NOMO-1 treated with dmso at 0.1 percent for 144 hours (cell line): Measurements from ENCODE around the gene RPS15.
"Not testable (repeated sequence)": the region's sequence is repeated elsewhere in the genome, so short reads cannot be mapped to it uniquely, and the experiment has no call there.

ENCODE experiments used
- DNase-seq: peaks from one replicate; lab custom pipeline; 2025; ENCODE audit not compliant: unreplicated experiment; lab: John Stamatoyannopoulos, UW

Gene RPS15

GRCh38 chr19:1418951-1419738, 19.1 kb upstream of the RPS15 start:
- DNase-seq: no peak

DNA sequence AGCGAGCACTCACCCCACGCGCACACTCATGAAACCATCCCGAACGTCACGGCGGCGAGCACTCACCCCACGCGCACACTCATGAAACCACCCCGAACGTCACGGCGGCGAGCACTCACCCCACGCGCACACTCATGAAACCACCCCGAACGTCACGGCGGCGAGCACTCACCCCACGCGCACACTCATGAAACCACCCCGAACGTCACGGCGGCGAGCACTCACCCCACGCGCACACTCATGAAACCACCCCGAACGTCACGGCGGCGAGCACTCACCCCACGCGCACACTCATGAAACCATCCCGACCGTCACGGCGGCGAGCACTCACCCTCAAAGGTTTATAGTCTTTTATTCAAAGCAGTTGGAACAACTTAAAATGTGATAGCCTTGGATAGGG, 18.1 kb upstream of the RPS15 start:
- DNase-seq: not testable (repeated sequence)

GRCh38 chr19:1420590-1420989, 17.6 kb upstream of the RPS15 start:
- DNase-seq: no peak

GRCh38 chr19:1421218-1421957, 16.8 kb upstream of the RPS15 start:
- no peak for DNase-seq

- DNase-seq: no peak
Observed at GRCh38 chr19:1421958-1422305, 16.3 kb upstream of the RPS15 start.

DNA sequence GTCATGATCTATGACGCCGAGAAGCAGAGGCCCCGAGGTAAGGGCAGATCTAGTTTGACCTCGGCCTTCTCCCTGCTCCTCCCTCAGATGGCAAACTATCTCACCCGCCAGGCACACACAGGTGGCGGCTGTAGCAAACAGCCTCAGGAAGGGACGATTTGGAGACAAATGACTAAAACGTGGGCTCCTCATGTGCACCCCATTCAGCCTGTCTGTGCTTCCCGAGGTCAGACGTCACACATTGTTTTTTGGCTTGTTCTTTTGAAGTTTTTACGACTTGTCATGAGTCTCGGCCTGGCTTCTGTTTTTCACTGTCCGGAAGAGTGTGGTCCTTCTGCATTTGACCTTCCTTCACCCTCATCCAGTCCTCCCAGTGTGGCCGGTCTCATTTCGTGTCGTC, 15.8 kb upstream of the RPS15 start:
- no peak for DNase-seq

- no peak for DNase-seq
Observed at GRCh38 chr19:1422943-1423342, 15.3 kb upstream of the RPS15 start.

DNA sequence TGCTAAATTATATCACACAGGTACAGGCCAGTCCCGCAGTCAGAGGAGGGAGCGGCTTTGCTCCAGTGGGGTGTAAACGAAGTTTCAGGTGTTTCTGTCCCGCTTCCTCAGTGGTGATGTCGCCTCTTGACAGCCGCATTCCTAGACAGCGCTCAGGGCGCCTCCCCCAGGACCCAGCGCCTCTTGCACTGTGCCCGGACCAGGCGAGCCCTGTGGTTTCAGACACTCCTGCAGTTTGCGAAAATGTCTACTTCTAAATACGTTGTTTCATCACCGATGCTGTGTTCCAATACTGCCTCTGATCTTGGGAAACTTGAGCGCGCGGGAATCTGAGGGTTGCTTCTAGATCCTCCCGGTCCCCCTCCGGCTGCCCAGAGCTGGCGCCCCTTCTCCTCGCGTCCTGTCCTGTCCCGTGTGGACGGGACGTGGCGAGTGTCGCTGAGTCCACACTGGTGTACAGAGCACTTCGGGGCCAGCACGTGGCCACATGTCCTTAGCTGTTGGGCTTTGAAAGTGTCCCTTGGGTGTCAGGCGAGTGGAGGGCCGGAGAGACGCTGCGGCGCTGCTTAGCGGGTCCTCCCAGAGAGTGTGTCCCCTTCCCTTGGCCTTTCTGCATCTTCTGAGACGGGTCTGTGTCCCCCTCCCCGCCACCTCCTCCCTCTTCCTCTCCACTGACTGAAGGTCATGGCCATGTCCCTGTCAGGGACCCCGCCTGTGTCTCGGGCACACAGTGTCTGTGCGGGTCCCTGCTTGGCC, 14.6 kb upstream of the RPS15 start:
- no peak for DNase-seq

- no peak for DNase-seq
Observed at GRCh38 chr19:1424192-1424955, 13.8 kb upstream of the RPS15 start.

DNA sequence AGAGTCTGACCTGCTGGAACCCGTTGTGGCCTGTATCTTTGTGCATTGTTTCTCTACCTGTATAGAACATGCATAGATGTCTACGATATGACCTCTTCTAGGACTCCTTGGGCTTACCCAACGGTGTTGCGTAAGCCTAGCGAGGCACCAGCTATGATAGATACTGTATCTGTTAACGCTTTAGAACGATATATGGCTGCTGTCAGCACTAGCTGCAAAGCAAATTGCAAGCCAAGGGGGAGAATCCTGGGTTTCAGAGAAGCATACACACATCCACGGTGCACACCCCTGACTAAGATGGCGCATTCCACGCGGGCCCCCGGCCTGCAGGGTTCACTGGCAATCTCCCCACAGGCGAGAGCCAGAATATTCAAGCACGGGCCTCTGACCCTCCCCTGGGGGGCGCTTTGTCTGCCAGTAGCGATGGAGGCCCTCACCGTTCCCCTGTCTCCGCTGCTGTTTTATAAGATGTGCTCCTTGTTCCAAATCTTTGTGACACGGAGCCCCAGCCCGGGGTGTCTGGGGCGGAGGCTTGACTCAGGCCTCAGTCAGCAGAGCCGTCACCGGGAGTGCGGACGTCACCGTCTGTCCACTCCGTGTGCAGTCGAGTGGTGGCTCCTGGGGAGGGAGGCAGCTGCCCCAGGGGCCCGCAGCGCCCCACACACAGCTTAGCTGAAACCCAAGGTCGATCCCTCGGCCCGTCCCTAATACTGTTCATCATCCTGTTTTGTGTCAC, 12.9 kb upstream of the RPS15 start:
- no peak for DNase-seq

DNA sequence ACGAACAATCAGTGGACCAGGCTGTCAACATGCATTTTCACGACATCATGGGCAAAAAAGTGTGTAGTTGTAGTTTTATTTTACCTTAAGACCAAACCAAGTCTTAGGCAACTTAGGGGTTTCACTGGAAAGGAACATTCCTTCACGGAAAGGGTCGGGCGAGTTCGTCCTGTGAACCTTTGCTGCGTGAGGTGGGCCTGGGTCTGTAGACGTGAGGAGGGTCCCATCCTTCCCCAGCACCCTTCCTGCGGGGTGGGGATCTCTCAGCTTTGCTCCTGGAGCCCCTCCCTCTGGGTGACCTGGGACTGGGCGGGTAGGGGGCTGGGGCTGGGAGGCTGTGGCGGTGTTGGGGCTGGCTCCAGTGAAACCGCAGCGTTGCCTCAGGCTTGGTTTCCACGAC, 12.3 kb upstream of the RPS15 start:
- no peak for DNase-seq

DNA sequence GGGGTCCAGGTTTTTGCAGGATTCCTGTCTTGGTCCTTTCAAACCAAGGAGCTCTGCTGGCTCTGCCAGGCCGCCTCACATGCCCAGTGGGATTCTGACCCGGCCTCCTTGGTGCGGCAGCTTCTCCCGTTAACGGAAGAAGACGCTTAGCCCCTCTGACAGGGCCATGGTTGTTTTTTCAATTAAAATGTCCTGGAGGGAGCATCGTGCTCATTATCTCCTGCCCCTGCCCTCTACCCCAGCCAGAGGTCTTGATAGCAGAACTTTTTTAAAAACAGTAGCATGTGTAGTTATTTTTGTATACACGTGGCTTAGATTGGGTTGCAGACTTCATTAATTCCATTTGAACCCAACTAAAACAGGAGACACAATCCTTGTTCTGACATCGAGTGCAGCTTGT, 11.5 kb upstream of the RPS15 start:
- no peak for DNase-seq

DNA sequence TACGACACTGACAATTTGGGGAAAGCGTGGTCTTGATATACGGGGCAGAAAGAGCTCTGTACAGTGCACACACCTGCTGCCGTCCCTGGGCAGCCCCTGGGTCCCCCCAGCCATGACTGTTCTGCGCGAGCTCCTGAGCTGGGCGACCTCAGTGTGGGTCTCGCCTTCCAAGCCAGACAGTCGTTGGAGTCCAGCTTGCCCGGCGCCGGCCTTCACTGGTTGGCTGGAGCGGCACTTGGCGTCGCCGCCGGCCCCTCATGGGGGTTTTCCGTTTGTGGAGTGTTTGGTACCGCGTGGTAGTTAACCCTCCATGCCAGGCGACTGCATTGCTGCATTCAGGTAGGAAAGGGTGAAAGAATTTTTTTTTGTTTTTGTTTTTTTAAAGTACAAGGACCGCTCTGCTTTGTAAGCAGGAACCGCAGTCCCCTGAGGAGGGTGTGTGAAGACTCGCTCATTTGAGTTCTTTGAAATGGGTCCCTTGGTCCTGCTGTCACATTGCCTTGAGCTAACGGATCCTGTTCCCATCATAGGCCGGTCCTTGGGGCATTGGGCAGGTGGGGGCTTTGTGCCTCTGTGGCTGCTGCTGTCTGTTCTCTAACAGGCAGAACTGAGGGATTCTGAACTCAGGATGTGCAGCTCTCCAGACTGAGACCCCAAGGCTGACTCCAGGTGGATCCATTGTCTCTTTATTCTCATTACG, 10.8 kb upstream of the RPS15 start:
- DNase-seq: no peak

DNA sequence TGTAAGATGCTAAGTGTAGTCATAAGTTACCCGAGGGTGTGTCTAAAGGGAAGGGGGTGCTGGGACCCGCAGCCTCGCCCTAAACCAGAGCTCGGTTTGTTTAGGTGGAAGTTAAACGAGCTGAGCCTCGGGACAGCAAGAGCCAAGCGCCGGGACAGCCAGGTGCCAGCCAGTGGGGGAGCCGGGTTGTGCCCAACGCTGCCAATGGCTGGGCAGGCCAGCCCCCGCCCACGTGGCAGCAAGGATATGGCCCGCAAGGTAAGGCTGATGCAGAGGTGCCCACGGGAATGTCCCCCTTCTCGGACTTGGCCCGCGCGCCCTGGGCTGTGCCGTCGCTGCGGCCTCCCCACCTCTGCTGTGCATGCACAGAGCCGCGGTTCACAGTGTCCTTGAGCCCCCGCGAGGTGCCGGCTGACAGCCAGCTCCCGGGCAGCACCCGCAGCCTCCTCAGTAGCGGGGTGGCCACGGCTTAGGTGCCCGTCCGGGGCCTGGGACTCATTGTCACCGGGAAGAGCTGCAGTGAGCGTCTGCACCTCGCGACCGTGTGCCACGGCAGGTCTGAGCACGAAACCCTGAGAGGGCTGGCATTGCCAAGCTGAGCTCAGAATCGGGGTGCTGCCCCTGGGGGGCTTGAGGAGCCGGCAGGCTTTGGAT, 9.3 kb upstream of the RPS15 start:
- no peak for DNase-seq

GRCh38 chr19:1429750-1430149, 8.4 kb upstream of the RPS15 start:
- no peak for DNase-seq

DNA sequence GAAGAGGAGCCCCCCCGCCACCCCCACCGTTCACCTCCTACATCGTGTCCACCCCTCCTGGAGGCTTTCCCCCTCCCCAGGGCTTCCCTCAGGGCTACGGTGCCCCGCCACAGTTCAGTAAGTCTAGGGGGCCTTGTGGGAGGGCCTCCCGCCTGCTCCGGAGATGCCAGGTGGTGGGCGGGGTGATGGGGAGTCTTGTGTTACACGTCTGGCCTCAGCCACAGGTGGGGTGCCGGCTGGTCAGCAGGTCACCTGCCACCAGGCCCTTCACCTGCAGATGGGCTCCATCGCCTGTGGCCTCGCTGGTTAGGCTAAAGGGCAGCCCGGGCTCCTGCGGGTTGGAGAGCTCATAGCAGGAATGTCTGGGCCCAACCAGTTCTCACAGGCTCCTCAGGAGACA, 8.0 kb upstream of the RPS15 start:
- no peak for DNase-seq

- DNase-seq: no peak
Observed at GRCh38 chr19:1431759-1432506, 6.3 kb upstream of the RPS15 start.

GRCh38 chr19:1432507-1432887, 5.7 kb upstream of the RPS15 start:
- DNase-seq: no peak
